Measurements from ENCODE around the gene STK35.
"Not testable (repeated sequence)": the region's sequence is repeated elsewhere in the genome, so short reads cannot be mapped to it uniquely, and the experiment has no call there.

Gene STK35

DNA sequence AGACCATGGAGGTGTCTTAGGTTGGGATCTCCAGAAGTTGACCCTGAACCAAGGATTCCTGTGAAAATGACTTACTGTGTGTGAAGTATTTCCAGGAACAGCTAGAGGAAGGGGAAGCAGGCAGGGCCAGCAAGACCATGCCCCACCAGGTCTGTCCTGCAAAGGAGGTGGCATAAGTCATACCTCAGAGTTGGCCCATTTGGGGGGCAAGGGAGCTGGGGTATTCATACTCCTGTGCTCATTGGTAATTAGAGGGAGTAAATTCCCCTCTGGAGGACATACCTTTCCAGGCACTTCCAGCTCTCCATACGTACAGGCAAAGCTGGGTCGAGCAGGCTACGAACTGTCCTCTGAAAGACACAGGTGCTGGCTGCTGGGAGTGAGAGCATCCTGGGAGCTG, 72.4 kb downstream of the STK35 start:
- DNase-seq (ENCODE audit: extremely low spot score), result no peak
- ChIA-PET CTCF (interaction anchor here (0.9 to 5.3 kb wide), 10 partner anchors 9 to 409 kb away, joined by 3 to 56 read pairs (median 10); no protein-coding TSS in a partner anchor), POLR2A (no interaction called here)
- TF ChIP-seq, protein P1, sequence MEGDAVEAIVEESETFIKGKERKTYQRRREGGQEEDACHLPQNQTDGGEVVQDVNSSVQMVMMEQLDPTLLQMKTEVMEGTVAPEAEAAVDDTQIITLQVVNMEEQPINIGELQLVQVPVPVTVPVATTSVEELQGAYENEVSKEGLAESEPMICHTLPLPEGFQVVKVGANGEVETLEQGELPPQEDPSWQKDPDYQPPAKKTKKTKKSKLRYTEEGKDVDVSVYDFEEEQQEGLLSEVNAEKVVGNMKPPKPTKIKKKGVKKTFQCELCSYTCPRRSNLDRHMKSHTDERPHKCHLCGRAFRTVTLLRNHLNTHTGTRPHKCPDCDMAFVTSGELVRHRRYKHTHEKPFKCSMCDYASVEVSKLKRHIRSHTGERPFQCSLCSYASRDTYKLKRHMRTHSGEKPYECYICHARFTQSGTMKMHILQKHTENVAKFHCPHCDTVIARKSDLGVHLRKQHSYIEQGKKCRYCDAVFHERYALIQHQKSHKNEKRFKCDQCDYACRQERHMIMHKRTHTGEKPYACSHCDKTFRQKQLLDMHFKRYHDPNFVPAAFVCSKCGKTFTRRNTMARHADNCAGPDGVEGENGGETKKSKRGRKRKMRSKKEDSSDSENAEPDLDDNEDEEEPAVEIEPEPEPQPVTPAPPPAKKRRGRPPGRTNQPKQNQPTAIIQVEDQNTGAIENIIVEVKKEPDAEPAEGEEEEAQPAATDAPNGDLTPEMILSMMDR (IDR thresholded peaks at IDR 0.05; ENCODE audit: control extremely low read depth, extremely low read depth, low read depth, missing control alignments), result no peak

DNA sequence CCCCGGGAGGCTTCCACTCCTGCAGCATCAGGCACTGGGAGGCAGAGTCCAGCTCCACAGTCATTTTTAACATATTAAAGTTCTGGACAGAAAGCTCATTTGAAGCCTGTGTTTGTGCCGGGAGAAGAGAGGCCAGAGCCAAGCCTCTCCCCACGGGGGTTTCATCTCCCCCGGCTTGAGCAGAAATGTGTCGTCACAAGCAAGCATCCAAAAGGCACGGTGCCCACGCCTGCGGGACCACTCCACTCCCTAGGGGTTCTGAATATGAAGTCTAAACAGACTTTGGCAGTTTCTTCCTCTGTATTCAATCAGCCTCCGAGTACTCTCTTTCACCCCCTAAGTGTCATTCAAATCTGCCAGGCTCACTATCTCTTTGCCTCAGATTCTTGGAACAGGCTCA, 75.3 kb downstream of the STK35 start:
- DNase-seq (ENCODE audit: extremely low spot score), result no peak
- TF ChIP-seq, protein P1 (IDR thresholded peaks at IDR 0.05; ENCODE audit: control extremely low read depth, extremely low read depth, low read depth, missing control alignments), result no peak
- POLR2A ChIA-PET, result no interaction called here
- CTCF ChIA-PET, result interaction anchor here (5.3 kb wide), 1 partner anchor 168 kb away, joined by 56 read pairs; no protein-coding TSS in a partner anchor

DNA sequence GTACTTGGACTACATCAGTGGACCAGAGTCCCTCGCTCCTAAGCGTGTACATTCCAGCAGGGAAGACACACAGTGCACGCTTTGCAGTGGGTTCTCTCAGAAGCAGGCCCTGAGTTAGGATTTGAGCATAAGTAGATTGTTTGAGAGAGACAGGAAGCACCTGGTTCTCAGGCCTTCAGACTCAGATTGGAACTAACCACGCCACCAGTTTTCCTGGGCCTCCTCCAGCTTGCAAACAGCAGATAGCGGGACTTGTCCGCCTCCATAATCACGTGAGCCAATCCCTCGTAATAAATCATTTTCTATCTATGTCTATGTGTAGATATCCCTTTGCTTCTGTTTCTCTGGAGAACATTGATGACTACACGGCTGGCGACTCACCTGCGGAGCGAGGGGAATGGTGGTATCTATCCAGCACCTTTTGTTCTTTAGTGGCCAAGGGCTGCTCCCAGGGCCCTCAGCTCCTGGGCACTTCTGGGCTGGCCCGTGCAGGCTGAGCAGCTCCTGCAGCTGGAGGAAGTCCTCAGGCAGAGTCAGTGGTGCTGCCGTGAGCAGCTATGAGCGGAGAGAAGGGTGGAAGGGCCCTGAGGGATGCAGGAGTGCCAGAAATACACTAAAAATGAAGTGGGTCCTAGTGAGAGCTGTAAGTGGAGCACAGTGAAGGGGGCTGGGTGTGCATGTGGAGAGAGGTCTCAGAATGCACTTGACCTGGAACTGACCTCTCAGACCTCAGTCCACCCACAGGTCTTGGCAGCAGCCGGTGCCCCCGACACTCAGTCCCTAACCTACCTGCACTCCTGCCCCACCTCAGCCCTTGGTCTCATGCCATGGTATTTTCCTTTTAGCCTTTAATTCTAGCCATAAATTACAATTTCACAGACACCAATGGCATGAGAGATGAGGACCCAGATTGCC, 76.9 kb downstream of the STK35 start:
- ChIA-PET CTCF (no interaction called here), POLR2A (no interaction called here)
- TF ChIP-seq, protein P1 (IDR thresholded peaks at IDR 0.05; ENCODE audit: control extremely low read depth, extremely low read depth, low read depth, missing control alignments), result no peak
- DNase-seq (ENCODE audit: extremely low spot score), result no peak

DNA sequence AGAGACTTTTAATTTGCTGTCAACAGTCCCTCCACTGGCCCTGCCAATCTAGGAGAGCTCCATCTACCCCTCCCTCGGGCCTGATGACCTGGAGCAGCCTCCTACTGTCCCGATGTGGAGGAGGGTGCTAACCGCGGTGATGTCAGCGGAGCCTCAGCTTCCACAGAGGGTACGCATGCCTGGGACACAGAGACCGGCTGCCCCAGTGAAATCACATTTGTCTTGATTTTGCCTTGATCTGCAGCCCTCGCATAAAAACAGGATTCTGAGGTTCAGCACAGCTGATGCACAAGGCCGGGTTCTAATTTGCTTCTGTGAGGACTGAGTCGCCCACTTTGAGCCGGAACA, 77.6 kb downstream of the STK35 start:
- TF ChIP-seq, protein P1 (IDR thresholded peaks at IDR 0.05; ENCODE audit: control extremely low read depth, extremely low read depth, low read depth, missing control alignments), result no peak
- POLR2A ChIA-PET, result no interaction called here
- DNase-seq (ENCODE audit: extremely low spot score), result no peak
- CTCF ChIA-PET, result no interaction called here

DNA sequence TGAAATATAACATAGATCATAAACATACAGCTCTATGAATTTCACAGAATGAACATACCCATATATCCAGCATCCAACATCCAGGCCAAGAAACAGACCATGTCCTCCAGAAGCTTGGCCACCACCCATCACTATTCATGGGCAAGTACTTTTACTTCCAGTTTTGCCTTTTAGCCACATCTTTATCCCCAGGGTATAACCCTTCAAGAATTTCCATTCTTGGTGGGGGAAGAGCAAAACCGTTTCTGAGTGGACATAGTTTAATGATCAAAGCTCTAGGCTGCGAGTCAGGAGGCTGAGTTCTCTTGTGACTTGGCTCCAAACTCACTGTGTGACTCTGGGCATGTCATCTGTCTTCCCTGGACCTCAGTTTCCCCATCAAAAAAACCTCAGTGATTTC, 78.3 kb downstream of the STK35 start:
- no peak for DNase-seq (ENCODE audit: extremely low spot score)
- POLR2A ChIA-PET, result no interaction called here
- TF ChIP-seq, protein P1 (IDR thresholded peaks at IDR 0.05; ENCODE audit: control extremely low read depth, extremely low read depth, low read depth, missing control alignments), result no peak
- CTCF ChIA-PET, result interaction anchor here (1.0 to 1.1 kb wide), 2 partner anchors 9 to 68 kb away, joined by 3 read pairs; no protein-coding TSS in a partner anchor

DNA sequence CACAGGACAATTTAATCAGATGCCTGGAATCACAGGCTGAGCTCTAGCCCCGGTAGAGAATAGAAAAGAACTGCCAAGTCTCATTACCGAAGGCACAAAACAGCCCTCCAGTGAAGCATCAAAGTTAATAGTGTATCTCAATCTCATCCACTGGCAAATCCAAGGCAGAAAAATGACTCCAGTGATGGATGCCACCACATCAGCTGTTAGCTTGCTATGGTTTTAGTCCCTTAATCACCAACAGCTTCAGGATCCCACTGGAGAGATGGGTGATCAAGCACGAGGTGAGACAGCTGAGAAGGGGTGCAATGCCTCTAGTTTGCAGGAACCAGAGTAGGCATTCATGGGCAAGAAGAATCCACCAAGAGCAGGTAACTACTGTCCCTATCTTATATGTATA, 81.8 kb downstream of the STK35 start:
- DNase-seq (ENCODE audit: extremely low spot score), result no peak
- POLR2A ChIA-PET, result no interaction called here
- CTCF ChIA-PET, result interaction anchor here (0.9 to 4.2 kb wide), 6 partner anchors 8 to 176 kb away, joined by 3 to 41 read pairs (median 4); no protein-coding TSS in a partner anchor
- TF ChIP-seq, protein P1 (IDR thresholded peaks at IDR 0.05; ENCODE audit: control extremely low read depth, extremely low read depth, low read depth, missing control alignments), result no peak

DNA sequence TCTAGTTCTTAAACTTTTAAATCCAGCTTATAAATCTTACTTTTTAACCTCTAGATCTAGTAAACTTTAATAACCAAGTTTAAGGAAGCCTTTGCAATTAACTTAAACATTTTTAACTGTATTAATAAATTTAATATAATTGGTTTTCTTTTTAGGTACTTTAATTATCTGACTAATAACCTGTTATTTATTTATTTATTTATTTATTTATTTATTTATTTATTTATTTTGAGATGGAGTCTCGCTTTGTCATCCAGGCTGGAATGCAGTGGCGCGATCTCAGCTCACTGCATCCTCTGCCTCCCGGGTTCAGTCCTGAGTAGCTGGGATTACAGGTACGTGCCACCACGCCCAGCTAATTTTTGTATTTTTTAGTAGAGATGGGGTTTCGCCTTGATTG, 83.3 kb downstream of the STK35 start:
- DNase-seq (ENCODE audit: extremely low spot score); POLR2A ChIA-PET: not testable (repeated sequence)
- CTCF ChIA-PET, result interaction anchor here (4.2 kb wide), 1 partner anchor 11 kb away, joined by 41 read pairs; no protein-coding TSS in a partner anchor

Measured in GM10248 (cell line).